ENCODE results near the gene PRKN. TPM values are rescaled to one million over a fixed set of nuclear protein-coding genes. Genes with fewer than 3 reads are reported as not detected.

Gene PRKN
- total and polyA plus RNA-seq, 9 of the 15 experiments (the other 6 are each of a cell fraction or from before 2014, with no cell fraction given): 0.03 to 0.96 (median 0.15) TPM; not detected in 2

GRCh38 chr6:162119341-162119740, 608.2 kb downstream of the PRKN start:
- no peak overlapping the region for H3K27ac ChIP-seq (ENCODE audit: extremely low read depth, low read depth, low read length)
- CTCF ChIA-PET (ENCODE audit: low intra/inter-chr PET ratio): no interaction called here
- H3K36me3 ChIP-seq (ENCODE audit: control insufficient read depth, insufficient read depth, low read length): no peaks in the 10 kb centered on the region
- no TSS peak for BruUV-seq (replicated peaks)
- in situ Hi-C loops (cut with MboI) (no loop called here), intact Hi-C loops (cut with micrococcal nuclease) (no loop called here)
- WGBS (ENCODE audit: insufficient coverage, low coverage, missing lambda C conversion rate): 0% methylated on average over 4 of the region's 4 CpGs
- no peaks in the 10 kb centered on the region for H3K27me3 ChIP-seq (ENCODE audit: control insufficient read depth in 2 of 2, insufficient read depth in 2 of 2, low read length in 2 of 2)
- POLR2A ChIA-PET: no interaction called here
- H3K9ac ChIP-seq (ENCODE audit: insufficient read depth in 1 of 2, low read depth in 2 of 2, low read length in 2 of 2): no peak overlapping the region
- no peak for TF ChIP-seq KLF10 (CRISPR knock-in tag; IDR thresholded peaks at IDR 0.05)
- TF ChIP-seq RBM17 (IDR thresholded peaks at IDR 0.05; ENCODE audit: borderline replicate concordance, low read depth, low read length): no peak
- H3K79me2 ChIP-seq (ENCODE audit: control insufficient read depth, insufficient read depth, low read length): no peaks in the 10 kb centered on the region
- no peaks in the 10 kb centered on the region for H3K4me1 ChIP-seq (replicated peaks in 1 of 2; ENCODE audit: control insufficient read depth in 2 of 2, insufficient read depth in 2 of 2, low read length in 2 of 2)
- H3K4me3 ChIP-seq: no peak overlapping the region
- no peak for FAIRE-seq
- ATAC-seq: no peak
- H4K20me1 ChIP-seq (replicated peaks; ENCODE audit: control insufficient read depth, insufficient read depth, low read length): no peaks in the 10 kb centered on the region
- no peak overlapping the region for H2AFZ ChIP-seq (ENCODE audit: low read depth, low read length)
- H3K9me3 ChIP-seq (replicated peaks; ENCODE audit: control insufficient read depth, insufficient read depth, low read depth, low read length): no peaks in the 10 kb centered on the region; the same call in 1 of the 2 replicates
- no peak overlapping the region for H3K4me2 ChIP-seq (ENCODE audit: insufficient read depth, low read length)
- H3K9me1 ChIP-seq (ENCODE audit: control insufficient read depth, insufficient read depth, low read length): no peaks in the 10 kb centered on the region
- no peak for DNase-seq (ENCODE audit: extremely low read depth in 1 of 4, low spot score in 3 of 4)

- no peaks in the 10 kb centered on the region for H3K27me3 ChIP-seq (ENCODE audit: control insufficient read depth in 2 of 2, insufficient read depth in 2 of 2, low read length in 2 of 2)
- TF ChIP-seq PHF20 (IDR thresholded peaks at IDR 0.05; ENCODE audit: partially characterized antibody): no peak
- no peak for TF ChIP-seq TRIM28 (IDR thresholded peaks at IDR 0.05)
- no peak for TF ChIP-seq CTCFL (IDR thresholded peaks at IDR 0.05; ENCODE audit: borderline replicate concordance, insufficient read depth, low read depth, low read length, poor library complexity, severe bottlenecking)
- no peak for TF ChIP-seq SMARCA5 (IDR thresholded peaks at IDR 0.05)
- no peak for TF ChIP-seq ETV1 (tag; conservative IDR thresholded peaks at IDR 0.05; ENCODE audit: low read depth)
- no peak for TF ChIP-seq MYNN (IDR thresholded peaks at IDR 0.05)
- no peak for TF ChIP-seq MYNN (CRISPR knock-in tag; IDR thresholded peaks at IDR 0.05)
- no peak for TF ChIP-seq HCFC1 (IDR thresholded peaks at IDR 0.05; ENCODE audit: low read depth, low read length)
- no peak for TF ChIP-seq HEY1 (CRISPR knock-in tag; IDR thresholded peaks at IDR 0.05; ENCODE audit: borderline replicate concordance)
- no peak for TF ChIP-seq CAMTA2 (CRISPR knock-in tag; conservative IDR thresholded peaks at IDR 0.05)
- TF ChIP-seq DACH1 (IDR thresholded peaks at IDR 0.05; ENCODE audit: partially characterized antibody): no peak
- no peaks in the 10 kb centered on the region for H3K36me3 ChIP-seq (ENCODE audit: control insufficient read depth, insufficient read depth, low read length)
- H3K9me1 ChIP-seq (ENCODE audit: control insufficient read depth, insufficient read depth, low read length): no peaks in the 10 kb centered on the region
- H3K9ac ChIP-seq (ENCODE audit: insufficient read depth in 1 of 2, low read depth in 2 of 2, low read length in 2 of 2): no peak overlapping the region
- no peak overlapping the region for H3K4me2 ChIP-seq (ENCODE audit: insufficient read depth, low read length)
- H4K20me1 ChIP-seq (replicated peaks; ENCODE audit: control insufficient read depth, insufficient read depth, low read length): no peaks in the 10 kb centered on the region
- no peak overlapping the region for H3K4me3 ChIP-seq
- intact Hi-C loops (cut with micrococcal nuclease) (no loop called here), in situ Hi-C loops (cut with MboI) (no loop called here)
- FAIRE-seq: no peak
- H3K27ac ChIP-seq (ENCODE audit: extremely low read depth, low read depth, low read length): no peak overlapping the region
- DNase-seq (ENCODE audit: extremely low read depth in 1 of 4, low spot score in 3 of 4): no peak
- H2AFZ ChIP-seq (ENCODE audit: low read depth, low read length): no peak overlapping the region
- CTCF ChIA-PET (ENCODE audit: low intra/inter-chr PET ratio): no interaction called here
- 1% methylated on average over 5 of the region's 5 CpGs for WGBS (ENCODE audit: insufficient coverage, low coverage, missing lambda C conversion rate)
- ATAC-seq: no peak
- H3K79me2 ChIP-seq (ENCODE audit: control insufficient read depth, insufficient read depth, low read length): no peaks in the 10 kb centered on the region
- H3K4me1 ChIP-seq (replicated peaks in 1 of 2; ENCODE audit: control insufficient read depth in 2 of 2, insufficient read depth in 2 of 2, low read length in 2 of 2): no peaks in the 10 kb centered on the region
- no peaks in the 10 kb centered on the region; the same call in 1 of the 2 replicates for H3K9me3 ChIP-seq (replicated peaks; ENCODE audit: control insufficient read depth, insufficient read depth, low read depth, low read length)
- POLR2A ChIA-PET: no interaction called here
- no TSS peak for BruUV-seq (replicated peaks)
Observed at GRCh38 chr6:162118706-162119105, 608.9 kb downstream of the PRKN start.
